ENCODE data around the gene VAMP3.

The VAMP3 gene

DNA sequence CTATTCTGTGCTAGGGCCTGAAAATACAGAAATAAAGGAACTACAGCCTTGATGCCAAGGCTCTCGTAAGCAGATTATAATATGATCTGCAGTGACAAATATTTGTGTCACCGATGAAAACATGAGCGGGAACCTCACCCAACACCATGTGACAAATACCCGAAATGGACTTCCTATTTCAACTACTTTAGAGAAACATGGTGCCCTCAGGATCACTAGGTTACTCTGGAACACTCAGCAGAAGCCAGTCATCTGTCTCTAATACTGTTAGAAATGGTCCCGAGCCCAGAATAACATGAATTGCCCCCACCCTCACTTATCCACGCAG lies 463 bp upstream of the VAMP3 start:
- POLR2A ChIA-PET: no interaction called here
- CTCF ChIA-PET: no interaction called here
- H3K27ac ChIP-seq (ENCODE audit: extremely low read depth, low read depth, low read length): no peak overlapping the region

DNA sequence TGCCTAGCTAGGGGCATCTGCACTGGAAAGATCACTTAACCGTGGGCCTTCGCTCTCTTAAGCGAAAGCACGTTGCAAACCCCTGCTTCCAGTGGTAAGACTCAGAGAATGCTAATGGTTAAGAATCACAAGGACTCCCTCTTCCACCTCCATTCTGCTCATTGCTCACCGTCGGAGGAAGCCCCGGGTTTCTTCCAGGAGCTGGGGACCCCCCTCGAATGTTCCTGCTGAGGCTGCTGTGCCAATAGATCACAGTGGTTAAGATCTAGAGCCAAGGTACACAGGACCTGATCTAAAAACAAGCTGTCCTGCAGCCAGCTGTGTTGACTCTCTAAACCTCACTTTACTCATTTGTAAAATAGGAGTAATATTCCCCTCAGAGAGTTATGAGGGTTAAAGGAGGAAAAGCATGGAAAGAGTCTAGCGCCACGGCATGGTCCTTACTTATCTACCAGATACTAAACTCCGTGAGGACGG lies 765 bp downstream of the VAMP3 start:
- no peaks in the 10 kb centered on the region for H3K4me1 ChIP-seq (ENCODE audit: control insufficient read depth, insufficient read depth, low read length)
- TF ChIP-seq ZNF843 (tag by site-specific recombination; IDR thresholded peaks at IDR 0.05) (no peak), ZNF335 (tag by site-specific recombination; conservative IDR thresholded peaks at IDR 0.05) (peak; percentile 54; the same call in 1 of the 2 replicates)
- ChIA-PET CTCF (interaction anchor here (0.7 to 1.3 kb wide), 2 partner anchors 31 to 104 kb away, joined by 3 read pairs; no protein-coding TSS in a partner anchor), POLR2A (interaction anchor here (0.8 to 1.2 kb wide), 2 partner anchors 8 to 67 kb away, joined by 3 to 4 read pairs; no protein-coding TSS in a partner anchor)
- H3K4me3 ChIP-seq (ENCODE audit: low read depth, low read length): peak overlapping the region; percentile 80
- peak overlapping the region; percentile 65; the same call in 1 of the 2 replicates for H3K27ac ChIP-seq (ENCODE audit: extremely low read depth, low read depth, low read length)
- peaks cover 8 to 31% of the 10 kb centered on the region in 2 experiments for H3K36me3 ChIP-seq (ENCODE audit: control insufficient read depth in 2 of 2, insufficient read depth in 1 of 2, low read length in 2 of 2)
- no peaks in the 10 kb centered on the region for H3K9me3 ChIP-seq (ENCODE audit: control insufficient read depth, insufficient read depth, low read depth, low read length)

More for the DNA sequence above, 463 bp upstream of the VAMP3 start:
- H3K36me3 ChIP-seq (ENCODE audit: control insufficient read depth in 2 of 2, insufficient read depth in 1 of 2, low read length in 2 of 2): peaks cover 8 to 23% of the 10 kb centered on the region in 2 experiments; a peak in 2 of 3 replicates
- H3K9me3 ChIP-seq (ENCODE audit: control insufficient read depth, insufficient read depth, low read depth, low read length): no peaks in the 10 kb centered on the region
- TF ChIP-seq ZNF510 (tag by site-specific recombination; IDR thresholded peaks at IDR 0.05; ENCODE audit: insufficient replicate concordance): no peak
- no peak for TF ChIP-seq ZBTB1 (tag by site-specific recombination; IDR thresholded peaks at IDR 0.05)
- TF ChIP-seq EGR2 (tag by site-specific recombination; IDR thresholded peaks at IDR 0.05; ENCODE audit: low read depth): no peak
- TF ChIP-seq, protein P1, sequence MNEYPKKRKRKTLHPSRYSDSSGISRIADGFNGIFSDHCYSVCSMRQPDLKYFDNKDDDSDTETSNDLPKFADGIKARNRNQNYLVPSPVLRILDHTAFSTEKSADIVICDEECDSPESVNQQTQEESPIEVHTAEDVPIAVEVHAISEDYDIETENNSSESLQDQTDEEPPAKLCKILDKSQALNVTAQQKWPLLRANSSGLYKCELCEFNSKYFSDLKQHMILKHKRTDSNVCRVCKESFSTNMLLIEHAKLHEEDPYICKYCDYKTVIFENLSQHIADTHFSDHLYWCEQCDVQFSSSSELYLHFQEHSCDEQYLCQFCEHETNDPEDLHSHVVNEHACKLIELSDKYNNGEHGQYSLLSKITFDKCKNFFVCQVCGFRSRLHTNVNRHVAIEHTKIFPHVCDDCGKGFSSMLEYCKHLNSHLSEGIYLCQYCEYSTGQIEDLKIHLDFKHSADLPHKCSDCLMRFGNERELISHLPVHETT (tag by site-specific recombination; IDR thresholded peaks at IDR 0.05): no peak
- no peak for TF ChIP-seq ZSCAN30 (tag by site-specific recombination; IDR thresholded peaks at IDR 0.05)
- TF ChIP-seq, protein P2, sequence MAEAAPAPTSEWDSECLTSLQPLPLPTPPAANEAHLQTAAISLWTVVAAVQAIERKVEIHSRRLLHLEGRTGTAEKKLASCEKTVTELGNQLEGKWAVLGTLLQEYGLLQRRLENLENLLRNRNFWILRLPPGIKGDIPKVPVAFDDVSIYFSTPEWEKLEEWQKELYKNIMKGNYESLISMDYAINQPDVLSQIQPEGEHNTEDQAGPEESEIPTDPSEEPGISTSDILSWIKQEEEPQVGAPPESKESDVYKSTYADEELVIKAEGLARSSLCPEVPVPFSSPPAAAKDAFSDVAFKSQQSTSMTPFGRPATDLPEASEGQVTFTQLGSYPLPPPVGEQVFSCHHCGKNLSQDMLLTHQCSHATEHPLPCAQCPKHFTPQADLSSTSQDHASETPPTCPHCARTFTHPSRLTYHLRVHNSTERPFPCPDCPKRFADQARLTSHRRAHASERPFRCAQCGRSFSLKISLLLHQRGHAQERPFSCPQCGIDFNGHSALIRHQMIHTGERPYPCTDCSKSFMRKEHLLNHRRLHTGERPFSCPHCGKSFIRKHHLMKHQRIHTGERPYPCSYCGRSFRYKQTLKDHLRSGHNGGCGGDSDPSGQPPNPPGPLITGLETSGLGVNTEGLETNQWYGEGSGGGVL (tag by site-specific recombination; IDR thresholded peaks at IDR 0.05): no peak
- no peak for TF ChIP-seq TRIM28 (IDR thresholded peaks at IDR 0.05; ENCODE audit: borderline replicate concordance, low read length)
- TF ChIP-seq, protein P3, sequence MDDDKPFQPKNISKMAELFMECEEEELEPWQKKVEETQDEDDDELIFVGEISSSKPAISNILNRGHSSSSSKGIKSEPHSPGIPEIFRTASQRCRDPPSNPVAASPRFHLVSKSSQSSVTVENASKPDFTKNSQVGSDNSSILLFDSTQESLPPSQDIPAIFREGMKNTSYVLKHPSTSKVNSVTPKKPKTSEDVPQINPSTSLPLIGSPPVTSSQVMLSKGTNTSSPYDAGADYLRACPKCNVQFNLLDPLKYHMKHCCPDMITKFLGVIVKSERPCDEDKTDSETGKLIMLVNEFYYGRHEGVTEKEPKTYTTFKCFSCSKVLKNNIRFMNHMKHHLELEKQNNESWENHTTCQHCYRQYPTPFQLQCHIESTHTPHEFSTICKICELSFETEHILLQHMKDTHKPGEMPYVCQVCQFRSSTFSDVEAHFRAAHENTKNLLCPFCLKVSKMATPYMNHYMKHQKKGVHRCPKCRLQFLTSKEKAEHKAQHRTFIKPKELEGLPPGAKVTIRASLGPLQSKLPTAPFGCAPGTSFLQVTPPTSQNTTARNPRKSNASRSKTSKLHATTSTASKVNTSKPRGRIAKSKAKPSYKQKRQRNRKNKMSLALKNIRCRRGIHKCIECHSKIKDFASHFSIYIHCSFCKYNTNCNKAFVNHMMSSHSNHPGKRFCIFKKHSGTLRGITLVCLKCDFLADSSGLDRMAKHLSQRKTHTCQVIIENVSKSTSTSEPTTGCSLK (tag by site-specific recombination; IDR thresholded peaks at IDR 0.05): no peak
- TF ChIP-seq ZNF335 (tag by site-specific recombination; conservative IDR thresholded peaks at IDR 0.05): peak; percentile 16; the same call in 1 of the 2 replicates
- H3K4me3 ChIP-seq (ENCODE audit: low read depth, low read length): peak overlapping the region; percentile 80
- no peaks in the 10 kb centered on the region for H3K4me1 ChIP-seq (ENCODE audit: control insufficient read depth, insufficient read depth, low read length)

DNA sequence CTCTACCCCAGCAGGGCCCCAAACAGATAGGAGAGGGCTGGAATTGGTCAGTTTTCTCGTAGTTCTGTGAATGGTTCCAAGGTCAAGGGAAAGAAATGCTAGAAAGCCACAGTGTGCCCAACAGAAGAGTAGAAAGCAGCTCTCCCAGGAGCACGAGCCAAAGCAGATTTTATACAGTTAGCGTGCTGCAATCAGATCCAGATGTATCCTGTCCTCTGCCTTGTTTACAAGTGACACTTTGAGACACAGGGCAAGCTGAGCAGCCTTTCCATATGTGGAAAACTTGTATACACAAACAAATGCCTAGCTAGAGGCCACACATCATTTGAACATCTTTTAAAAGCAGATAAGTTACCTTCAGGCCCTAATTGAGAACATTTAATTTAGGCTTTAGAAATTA lies 6.5 kb downstream of the VAMP3 start:
- CTCF ChIA-PET: no interaction called here
- H3K27ac ChIP-seq (ENCODE audit: extremely low read depth, low read depth, low read length): no peak overlapping the region
- no peaks in the 10 kb centered on the region for H3K4me1 ChIP-seq (ENCODE audit: control insufficient read depth, insufficient read depth, low read length)
- no peaks in the 10 kb centered on the region for H3K9me3 ChIP-seq (ENCODE audit: control insufficient read depth, insufficient read depth, low read depth, low read length)
- POLR2A ChIA-PET: no interaction called here
- peaks cover 19 to 83% of the 10 kb centered on the region in 2 experiments for H3K36me3 ChIP-seq (ENCODE audit: control insufficient read depth in 2 of 2, insufficient read depth in 1 of 2, low read length in 2 of 2)
- TF ChIP-seq SETDB1 (IDR thresholded peaks at IDR 0.05; ENCODE audit: insufficient read length, low read length): no peak
- no peak overlapping the region for H3K4me3 ChIP-seq (ENCODE audit: low read depth, low read length)

DNA sequence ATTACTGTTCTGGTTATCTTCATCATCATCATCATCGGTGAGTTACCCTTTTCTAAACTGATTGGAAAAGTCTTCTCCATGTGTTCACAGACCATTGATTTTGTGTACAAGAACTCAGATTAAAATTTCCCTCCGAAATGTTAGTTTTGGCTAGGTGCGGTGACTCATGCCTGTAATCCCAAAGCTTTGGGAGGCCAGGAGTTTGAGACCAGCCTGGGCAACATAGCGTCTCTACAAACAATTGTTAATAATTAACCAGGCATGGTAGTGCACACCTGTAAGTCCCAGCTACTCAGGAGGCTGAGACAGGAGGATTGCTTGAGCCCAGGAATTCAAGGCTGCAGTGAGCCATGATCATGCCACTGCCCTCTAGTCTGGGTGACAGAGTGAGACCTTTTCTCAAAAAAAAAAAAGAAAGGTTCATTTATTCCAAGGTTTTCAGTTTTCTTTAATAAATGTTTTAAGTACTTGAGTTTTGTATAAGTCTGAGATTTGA lies 7.1 kb downstream of the VAMP3 start:
- ChIA-PET POLR2A (no interaction called here), CTCF (interaction anchor here (0.7 kb wide), 1 partner anchor 128 kb away, joined by 3 read pairs; no protein-coding TSS in a partner anchor)
- H3K9me3 ChIP-seq (ENCODE audit: control insufficient read depth, insufficient read depth, low read depth, low read length): no peaks in the 10 kb centered on the region
- H3K36me3 ChIP-seq (ENCODE audit: control insufficient read depth in 2 of 2, insufficient read depth in 1 of 2, low read length in 2 of 2): peaks cover 19 to 78% of the 10 kb centered on the region in 2 experiments
- H3K27ac ChIP-seq (ENCODE audit: extremely low read depth, low read depth, low read length): no peak overlapping the region
- no peaks in the 10 kb centered on the region for H3K4me1 ChIP-seq (ENCODE audit: control insufficient read depth, insufficient read depth, low read length)
- H3K4me3 ChIP-seq (ENCODE audit: low read depth, low read length): no peak overlapping the region
- no peak for TF ChIP-seq ZBTB20 (tag by site-specific recombination; IDR thresholded peaks at IDR 0.05)
- TF ChIP-seq ZNF529 (tag by site-specific recombination; IDR thresholded peaks at IDR 0.05; ENCODE audit: insufficient replicate concordance): no peak
- TF ChIP-seq ZFHX2 (tag by site-specific recombination; conservative IDR thresholded peaks at IDR 0.05): no peak
- no peak for TF ChIP-seq ZNF24 (tag by site-specific recombination; IDR thresholded peaks at IDR 0.05)
- TF ChIP-seq, protein P4, sequence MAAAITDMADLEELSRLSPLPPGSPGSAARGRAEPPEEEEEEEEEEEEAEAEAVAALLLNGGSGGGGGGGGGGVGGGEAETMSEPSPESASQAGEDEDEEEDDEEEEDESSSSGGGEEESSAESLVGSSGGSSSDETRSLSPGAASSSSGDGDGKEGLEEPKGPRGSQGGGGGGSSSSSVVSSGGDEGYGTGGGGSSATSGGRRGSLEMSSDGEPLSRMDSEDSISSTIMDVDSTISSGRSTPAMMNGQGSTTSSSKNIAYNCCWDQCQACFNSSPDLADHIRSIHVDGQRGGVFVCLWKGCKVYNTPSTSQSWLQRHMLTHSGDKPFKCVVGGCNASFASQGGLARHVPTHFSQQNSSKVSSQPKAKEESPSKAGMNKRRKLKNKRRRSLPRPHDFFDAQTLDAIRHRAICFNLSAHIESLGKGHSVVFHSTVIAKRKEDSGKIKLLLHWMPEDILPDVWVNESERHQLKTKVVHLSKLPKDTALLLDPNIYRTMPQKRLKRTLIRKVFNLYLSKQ (tag by site-specific recombination; IDR thresholded peaks at IDR 0.05; ENCODE audit: borderline replicate concordance): no peak
- TF ChIP-seq ZBTB7A (tag by site-specific recombination; IDR thresholded peaks at IDR 0.05; ENCODE audit: low read depth): no peak
- TF ChIP-seq SALL2 (tag by site-specific recombination; IDR thresholded peaks at IDR 0.05; ENCODE audit: borderline replicate concordance): no peak

Measured in HEK293 (cell line).